ENCODE data around the gene GOLM1. TPM values are rescaled to one million over a fixed set of nuclear protein-coding genes. Genes with fewer than 3 reads are reported as not detected.

The GOLM1 gene
- total RNA-seq, 1 donor from 2014 or later, result 177 TPM

GRCh38 chr9:85981369-85981768, 118.0 kb downstream of the GOLM1 start:
- no peak for DNase-seq (ENCODE audit: low read depth)

DNA sequence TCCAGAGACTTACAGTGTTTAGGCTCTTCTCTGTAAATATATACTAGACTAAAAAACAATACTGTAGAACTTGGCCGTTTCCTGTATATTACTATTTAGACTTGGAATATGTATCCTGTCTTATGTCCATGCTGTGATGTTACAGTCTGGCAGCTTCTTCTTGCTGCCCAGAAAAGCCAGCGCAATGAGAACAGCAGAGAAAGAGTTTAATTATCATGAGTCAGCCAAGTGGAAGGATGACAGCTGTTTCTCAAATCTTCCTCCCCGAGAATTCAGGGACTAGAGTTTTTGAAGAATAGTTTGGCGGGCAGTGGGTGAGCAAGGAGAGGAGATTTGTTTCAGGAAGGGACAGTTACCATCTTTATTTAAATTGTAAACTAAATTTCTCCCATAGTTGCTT, 120.9 kb downstream of the GOLM1 start:
- DNase-seq (ENCODE audit: low read depth), result no peak

Other genes with a start within 250 kb of the GOLM1 start
- gene NAA35, start 158.4 kb downstream of the GOLM1 start, total RNA-seq, result 35.1 and 47.5 TPM in 2 replicates
- 0.15 TPM in 1 of 2 replicates, not detected in the other for gene C9orf153, start 160.1 kb upstream of the GOLM1 start, total RNA-seq
- gene ISCA1, start 183.0 kb upstream of the GOLM1 start, total RNA-seq, result 43.9 and 47.1 TPM in 2 replicates